NCI-H2029 (cell line): ENCODE results near the gene SELL.
"Not testable (repeated sequence)": the region's sequence is repeated elsewhere in the genome, so short reads cannot be mapped to it uniquely, and the experiment has no call there.

Experiments used
- DNase-seq: peaks from one replicate; lab custom pipeline; 2025; lab: John Stamatoyannopoulos, UW

Gene SELL

DNA sequence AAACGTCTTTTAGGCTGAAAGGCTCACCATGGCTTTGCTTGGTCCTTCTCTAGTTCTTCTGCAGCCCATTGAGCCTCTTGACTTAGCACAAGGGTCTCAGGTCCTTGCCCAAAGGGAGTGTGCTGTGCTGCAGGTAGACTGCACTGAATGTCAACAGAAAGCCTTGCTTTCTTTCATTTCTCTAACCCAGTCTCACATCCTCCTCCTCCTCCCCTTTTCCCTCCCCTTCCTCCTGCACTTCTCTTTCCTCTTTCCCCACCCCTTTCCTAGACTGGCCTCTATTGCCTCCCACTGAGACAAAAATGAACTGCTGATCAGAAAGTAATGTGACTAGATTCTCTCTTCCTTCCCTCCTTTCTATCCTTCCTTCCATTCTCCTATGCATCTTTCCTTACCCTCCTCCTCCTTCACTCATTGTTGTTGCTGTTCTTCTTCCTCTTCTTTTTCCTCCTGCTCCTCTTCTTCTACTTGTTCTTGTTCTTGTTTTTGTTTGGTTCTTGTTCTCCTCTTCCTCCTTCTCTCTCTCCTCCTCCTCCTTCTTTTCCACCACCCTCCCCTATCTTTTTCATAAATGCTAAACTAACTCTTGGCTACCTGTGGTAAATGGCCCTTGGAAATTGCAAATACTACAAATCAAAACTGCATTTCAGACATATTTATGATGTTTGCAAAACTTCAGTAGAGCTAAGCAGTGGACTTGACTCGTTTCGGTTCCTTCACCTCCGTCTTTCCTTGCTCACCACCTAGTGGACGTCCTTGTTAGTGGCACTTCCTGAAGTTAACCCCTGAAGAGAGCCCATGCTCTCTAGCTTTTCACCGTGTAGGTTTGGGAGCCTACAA is at the start of gene SELL:
TSS of gene SELL (minus strand) at position 152 of the 840 bp plus-strand sequence. CDS start at position 30, 122 bp downstream.
- DNase-seq, result peak; percentile 13

DNA sequence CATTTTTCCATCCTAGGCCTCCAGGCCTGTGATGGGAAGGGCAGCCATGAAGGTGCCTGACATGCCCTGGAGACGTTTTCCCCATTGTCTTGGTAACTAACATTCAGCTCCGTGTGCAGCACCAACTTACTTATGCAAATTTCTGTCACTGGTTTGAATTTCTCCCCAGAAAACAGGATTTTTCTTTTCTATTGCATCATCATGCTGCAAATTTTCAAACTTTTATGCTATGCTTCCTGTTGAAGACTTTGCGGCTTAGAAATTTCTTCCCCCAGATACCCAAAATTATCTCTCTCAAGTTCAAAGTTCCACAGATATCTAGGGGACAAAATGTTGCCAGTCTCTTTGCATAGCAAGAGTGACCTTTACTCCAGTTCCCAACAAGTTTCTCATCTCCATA is 47.6 kb upstream of the SELL start:
- no peak for DNase-seq

GRCh38 chr1:169753549-169753948 is 42.1 kb upstream of the SELL start:
- no peak for DNase-seq

GRCh38 chr1:169750041-169750440 is 38.6 kb upstream of the SELL start:
- no peak for DNase-seq

DNA sequence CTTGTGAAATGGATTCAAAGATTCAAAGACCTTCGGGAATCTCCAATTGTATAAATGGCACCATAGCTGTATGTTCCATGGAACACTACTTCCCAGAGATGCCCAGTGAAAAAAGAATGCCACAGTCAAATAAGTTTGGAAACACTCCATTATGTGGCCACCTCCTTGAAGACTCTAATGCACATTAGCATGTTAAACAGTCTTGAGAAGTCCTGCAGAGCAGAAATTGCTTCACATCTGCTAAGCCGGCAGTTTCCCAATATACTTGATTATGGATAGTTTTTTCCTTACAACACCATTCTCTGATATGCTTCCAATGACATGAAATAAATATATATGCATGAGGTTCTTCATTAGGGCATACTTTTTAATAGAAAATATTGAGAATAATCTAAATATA is 35.1 kb upstream of the SELL start:
- no peak for DNase-seq

GRCh38 chr1:169745015-169745861 is 33.8 kb upstream of the SELL start:
- DNase-seq, result no peak

DNA sequence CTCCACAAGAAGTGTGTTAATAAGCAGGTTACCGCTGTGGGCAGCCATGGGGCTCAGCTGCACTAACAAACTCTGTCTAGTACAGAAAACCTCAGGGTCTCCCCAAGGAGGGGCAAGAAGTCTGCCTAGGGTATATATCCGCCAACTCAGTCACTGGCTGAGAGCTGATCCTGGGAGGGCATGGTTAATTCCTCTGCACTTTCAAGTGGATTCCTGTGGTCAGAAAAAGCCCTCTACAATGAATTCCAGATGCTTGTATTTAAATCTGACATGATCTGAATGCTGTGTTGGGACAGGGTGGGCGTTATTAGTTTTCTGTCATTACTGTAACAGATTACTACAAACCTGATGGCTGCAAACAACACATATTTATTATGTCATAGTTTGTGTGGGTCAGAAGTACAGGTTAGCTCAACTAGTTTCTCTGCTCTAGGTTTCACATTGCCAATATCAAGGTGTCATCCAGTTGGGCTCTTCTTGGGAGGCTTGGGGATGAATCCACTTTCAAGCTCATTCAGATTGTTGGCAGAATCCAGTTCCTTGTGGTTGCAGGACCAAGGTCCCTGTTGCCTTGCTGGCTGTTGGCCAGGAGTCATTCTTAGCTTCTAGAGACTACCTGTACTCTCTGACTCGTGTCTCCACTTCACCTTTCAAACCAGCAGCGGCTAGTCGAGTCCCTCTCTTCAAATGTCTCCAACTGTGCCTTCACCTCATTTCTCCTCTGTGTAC is 30.4 kb upstream of the SELL start:
- no peak for DNase-seq

DNA sequence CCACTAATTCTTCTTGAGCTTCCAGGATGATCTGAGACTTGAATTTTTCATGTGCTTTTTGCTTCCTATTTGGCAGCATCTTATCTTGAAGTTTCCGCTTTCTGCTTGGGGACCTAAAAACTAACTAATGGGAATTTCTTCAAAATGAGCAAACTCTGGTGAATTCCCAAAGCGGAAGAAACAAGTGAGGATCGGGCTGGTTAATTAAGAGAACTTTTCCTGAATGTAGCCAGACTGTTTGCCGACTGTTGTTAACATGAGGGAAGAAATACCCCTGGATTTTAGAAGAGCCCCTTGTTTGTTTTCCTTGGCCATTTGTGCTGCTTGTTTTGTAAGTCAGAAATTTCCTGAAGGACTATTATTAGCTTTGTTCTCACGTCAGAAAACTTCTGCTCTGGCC is 28.6 kb upstream of the SELL start:
- no peak for DNase-seq

- DNase-seq, result no peak
Measured at GRCh38 chr1:169733924-169734323, 22.5 kb upstream of the SELL start, which contains the start of gene SELE. Gene SELE, minus strand, starts transcription at chr1:169734079. Its CDS starts 467 bp downstream, at chr1:169733612.

- DNase-seq, result no peak
Measured at GRCh38 chr1:169731446-169731845, 20.0 kb upstream of the SELL start.

- no peak for DNase-seq
Measured at GRCh38 chr1:169729991-169730390, 18.6 kb upstream of the SELL start.

GRCh38 chr1:169727307-169727706 is 15.9 kb upstream of the SELL start:
- DNase-seq, result no peak

DNA sequence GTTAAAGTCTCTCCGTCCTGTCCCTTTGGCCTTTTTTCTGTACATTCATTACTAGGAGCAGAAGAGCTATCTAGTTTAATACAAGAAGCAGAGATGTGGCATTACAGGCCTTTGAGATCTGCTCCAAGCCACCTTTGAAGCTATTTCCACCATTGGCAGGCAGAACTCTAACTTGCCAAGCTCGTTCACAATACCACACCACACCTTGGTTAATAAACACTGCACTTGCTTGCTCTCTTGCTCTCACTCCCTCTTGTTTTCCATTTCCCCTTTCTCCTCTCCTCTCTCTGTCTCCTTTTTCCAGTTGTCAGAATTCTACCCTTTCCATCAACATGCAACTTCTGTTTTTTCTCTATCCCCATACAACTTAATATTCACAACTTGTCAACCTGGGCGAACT is 15.4 kb upstream of the SELL start:
- no peak for DNase-seq

DNA sequence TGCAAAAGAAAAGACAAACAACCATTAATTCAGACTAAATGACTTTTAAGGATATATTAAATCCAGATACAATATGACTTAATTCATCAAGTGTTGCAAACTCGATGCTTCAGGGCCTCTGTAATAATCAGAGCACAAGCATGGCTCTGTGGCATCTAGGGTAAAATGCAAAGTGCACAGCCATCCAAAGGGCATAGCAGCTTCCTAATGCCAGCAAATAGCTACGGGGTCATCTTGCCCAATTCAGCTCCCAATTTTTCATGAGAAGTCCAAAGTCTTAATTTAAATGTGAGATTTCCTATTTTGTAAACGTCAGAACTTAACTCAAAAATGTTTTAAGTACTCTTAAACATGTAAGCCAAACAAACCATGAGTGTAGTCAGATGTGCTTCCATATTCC is 14.5 kb upstream of the SELL start:
- DNase-seq, result no peak

DNA sequence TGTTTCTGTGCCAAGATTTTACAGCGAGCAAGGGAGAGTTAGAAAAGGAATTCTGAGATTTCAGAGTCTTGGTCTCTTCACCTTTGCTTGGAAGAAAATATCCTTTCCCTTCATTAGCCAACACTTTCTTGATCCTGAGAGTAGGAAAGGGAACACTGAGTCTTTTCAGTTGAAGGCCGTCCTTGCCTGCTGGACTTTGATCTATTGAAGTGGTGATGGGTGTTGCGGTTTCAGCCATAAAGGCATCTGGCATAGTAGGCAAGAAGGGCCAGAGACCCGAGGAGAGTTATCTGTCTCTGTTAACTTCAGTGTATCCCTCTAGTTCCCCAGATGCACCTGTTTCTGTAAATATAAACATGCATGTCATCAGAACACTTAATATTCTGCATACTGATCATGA is 12.7 kb upstream of the SELL start:
- no peak for DNase-seq

DNA sequence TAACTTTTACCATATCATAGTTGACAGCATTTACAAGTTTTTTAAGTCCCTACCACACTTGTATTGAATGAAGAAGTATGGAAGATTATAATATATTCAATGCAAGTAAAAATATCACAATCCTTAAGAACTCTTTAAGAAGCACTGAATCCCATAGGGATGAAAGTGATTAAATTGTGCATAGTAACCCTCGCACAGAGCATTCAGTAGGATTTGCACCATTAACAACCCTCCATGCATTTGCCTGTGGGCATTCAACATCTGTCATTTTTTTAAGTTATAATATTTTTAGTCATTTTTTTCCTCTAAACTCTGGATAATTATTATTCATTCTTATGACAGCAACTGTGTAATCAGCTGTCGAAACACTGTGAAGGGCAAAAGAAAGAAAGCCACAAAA is 12.3 kb upstream of the SELL start:
- no peak for DNase-seq

GRCh38 chr1:169722779-169723178 is 11.4 kb upstream of the SELL start:
- DNase-seq, result no peak

DNA sequence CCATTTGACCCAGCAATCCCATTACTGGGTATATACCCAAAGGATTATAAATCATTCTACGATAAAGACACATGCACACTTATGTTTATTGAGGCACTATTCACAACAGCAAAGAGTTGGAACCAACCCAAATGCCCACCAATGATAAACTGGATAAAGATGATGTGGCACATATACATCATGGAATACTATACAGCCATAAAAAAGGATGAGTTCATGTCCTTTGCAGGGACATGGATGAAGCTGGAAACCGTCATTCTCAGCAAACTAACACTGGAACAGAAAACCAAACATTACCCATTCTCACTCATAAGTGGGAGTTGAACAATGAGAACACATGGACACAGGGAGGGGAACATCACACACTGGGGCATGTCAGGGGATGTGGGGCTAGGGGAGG is 3.7 kb upstream of the SELL start:
- not testable (repeated sequence) for DNase-seq

- DNase-seq, result not testable (repeated sequence)
Measured at GRCh38 chr1:169713090-169713489, 1.7 kb upstream of the SELL start.

GRCh38 chr1:169712309-169712631 is 850 bp upstream of the SELL start:
- DNase-seq, result no peak

DNA sequence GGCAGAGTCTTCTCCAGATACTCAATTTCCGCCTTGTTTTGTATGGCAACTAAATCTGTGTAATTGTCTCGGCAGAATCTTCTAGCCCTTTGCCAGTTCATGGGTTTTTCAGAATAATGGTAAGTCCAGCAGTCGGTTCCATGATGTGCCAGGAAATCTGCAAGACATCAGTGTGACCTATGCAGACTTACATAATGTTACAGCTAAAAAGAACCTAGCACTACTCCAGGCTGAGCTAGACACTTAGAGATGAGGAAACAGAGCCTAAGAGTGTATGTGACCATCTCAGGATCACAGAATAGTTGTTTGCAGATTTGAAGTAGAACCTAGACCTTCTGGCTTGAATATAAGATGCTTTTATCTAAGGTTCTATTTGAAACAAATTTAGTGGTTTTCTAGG is 2.8 kb downstream of the SELL start:
- no peak for DNase-seq

DNA sequence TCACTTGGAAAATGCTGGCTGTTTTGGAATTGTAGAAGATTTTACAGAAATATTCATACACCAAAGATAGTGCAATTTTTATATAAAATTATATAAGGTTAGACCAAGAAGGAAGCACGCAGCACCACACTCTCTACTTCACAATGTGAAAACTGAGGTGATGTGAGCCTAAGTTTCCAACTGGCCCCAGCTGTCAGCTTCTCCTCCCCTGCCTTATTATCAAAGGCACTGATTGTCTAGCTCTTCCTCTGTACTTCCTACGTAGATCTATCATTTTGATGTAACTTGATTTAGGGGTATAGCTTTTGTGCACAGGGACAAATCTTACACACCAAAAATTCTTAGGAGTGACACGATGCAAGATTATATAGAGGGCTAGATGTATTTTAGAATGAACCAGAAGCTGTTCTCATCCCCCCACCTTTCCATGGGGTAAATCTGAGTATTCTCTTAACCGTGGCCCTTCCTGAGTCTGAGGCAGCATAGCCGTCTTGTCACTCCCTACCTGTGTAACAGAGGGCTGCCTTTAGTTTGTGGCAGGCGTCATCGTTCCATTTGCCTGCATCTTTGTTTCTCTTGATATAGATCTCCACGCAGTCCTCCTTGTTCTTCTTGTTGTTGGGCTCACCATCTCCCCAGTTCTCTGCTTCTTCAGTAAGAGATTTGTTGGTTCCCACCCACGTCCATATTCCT is 3.4 kb downstream of the SELL start:
- no peak for DNase-seq
